ENCODE results near the gene SPRN.

DNA sequence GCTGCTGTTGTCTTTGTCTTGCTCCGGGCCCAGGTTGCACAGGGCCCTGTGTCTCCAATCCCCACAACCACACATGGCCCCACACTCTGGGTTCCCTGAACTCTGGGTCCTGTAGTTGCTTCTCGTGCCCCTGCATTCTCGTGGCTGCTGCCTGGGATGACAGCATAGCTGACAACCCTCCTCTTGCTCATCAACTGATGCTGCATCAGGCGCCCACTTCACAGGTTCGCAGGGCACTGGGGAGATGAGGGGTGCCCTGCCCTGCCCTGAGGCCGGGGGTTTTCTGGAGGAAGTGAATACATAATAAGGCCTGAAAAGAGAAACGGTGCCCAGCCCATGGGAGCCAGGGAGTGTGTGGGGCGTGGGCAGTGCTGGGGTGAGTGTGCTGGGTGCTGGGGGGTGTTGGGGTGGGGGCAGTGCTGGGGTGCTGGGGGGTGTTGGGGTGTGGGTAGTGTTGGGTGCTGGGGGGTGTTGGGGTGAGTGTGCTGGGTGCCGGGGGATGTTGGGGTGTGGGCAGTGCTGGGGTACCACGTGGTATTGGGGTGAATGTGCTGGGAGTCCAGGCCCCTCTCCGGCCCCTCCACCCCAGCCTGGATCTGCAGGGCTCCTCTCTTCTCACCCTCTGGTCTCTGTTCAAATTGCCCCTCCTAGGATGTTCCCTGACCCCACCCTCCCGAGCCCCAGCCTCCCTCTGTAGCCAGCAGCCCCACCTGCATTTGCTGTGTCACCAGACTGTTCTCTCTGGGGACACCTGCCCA, 32.5 kb downstream of the SPRN start:
- TF ChIP-seq, protein P1, sequence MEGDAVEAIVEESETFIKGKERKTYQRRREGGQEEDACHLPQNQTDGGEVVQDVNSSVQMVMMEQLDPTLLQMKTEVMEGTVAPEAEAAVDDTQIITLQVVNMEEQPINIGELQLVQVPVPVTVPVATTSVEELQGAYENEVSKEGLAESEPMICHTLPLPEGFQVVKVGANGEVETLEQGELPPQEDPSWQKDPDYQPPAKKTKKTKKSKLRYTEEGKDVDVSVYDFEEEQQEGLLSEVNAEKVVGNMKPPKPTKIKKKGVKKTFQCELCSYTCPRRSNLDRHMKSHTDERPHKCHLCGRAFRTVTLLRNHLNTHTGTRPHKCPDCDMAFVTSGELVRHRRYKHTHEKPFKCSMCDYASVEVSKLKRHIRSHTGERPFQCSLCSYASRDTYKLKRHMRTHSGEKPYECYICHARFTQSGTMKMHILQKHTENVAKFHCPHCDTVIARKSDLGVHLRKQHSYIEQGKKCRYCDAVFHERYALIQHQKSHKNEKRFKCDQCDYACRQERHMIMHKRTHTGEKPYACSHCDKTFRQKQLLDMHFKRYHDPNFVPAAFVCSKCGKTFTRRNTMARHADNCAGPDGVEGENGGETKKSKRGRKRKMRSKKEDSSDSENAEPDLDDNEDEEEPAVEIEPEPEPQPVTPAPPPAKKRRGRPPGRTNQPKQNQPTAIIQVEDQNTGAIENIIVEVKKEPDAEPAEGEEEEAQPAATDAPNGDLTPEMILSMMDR (IDR thresholded peaks at IDR 0.05) = no peak
- no peak for TF ChIP-seq POLR2A (IDR thresholded peaks at IDR 0.05)
- TF ChIP-seq POLR2AphosphoS5 (IDR thresholded peaks at IDR 0.05) = no peak
- no peak for TF ChIP-seq EP300 (IDR thresholded peaks at IDR 0.05)

Data from upper lobe of left lung (tissue), 4 donors.